Transverse colon (tissue), 3 donors: ENCODE results near the gene KLHL29.

Source experiments
- EP300 ChIP-seq: sonication (generic); formaldehyde crosslinking; IDR thresholded peaks from one replicate; pipeline ENCODE4 v1.6.1; 2017; ENCODE audit warnings: antibody characterized with exemption, low read depth
- TF ChIP-seq, protein P1 (sequence below), 5 experiments: fragments of 200-600 bp in 3 of 5; fragments of 450-650 bp in 2 of 5; sonication (generic) in 3 of 5; IDR thresholded peaks; 1 replicate in 2 of 5; 2 replicates in 3 of 5; pipeline ENCODE4 v1.5.1; 2016 to 2017; ENCODE audit warnings: antibody characterized with exemption in 5 of 5, inconsistent platforms in 3 of 5, mild to moderate bottlenecking in 2 of 5, moderate library complexity in 1 of 5

DNA sequence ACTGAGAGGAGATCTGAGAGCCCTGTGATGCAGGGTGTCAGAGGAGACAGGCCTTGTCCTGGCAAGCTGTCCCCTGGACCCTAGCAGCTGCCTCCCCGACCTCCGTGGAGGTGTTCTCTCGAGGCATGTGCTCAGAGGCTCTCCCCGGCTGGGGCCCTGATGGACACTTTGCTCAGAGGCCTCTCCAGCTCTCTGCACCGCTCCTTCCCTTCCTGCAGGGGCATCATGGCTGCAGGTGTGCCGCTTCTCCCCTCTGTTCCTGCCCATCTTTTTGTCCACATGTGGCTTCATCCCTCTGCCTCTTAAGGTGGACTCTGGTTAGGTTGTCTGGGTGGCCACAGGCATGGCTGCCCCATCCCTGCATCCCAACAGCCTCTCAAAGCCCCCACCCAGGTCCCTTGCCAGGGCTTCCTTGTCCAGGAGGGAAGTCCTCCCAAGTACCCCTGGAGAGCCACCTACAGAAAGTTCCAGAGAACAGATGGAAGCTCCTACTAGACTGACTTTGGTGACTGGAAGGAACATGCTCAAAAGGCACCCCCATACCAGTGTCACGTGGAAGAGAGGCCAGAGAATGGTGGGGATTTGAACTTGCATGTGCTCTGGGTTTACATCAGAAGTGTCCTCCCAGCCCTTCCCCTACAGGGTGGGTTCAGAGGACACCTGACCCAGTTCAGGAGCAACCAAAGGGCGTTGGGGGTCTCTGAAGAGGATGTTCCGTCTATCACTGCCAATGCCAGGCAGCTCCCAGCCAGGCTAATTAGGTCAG, 120.4 kb downstream of the KLHL29 start:
- TF ChIP-seq, protein P1, sequence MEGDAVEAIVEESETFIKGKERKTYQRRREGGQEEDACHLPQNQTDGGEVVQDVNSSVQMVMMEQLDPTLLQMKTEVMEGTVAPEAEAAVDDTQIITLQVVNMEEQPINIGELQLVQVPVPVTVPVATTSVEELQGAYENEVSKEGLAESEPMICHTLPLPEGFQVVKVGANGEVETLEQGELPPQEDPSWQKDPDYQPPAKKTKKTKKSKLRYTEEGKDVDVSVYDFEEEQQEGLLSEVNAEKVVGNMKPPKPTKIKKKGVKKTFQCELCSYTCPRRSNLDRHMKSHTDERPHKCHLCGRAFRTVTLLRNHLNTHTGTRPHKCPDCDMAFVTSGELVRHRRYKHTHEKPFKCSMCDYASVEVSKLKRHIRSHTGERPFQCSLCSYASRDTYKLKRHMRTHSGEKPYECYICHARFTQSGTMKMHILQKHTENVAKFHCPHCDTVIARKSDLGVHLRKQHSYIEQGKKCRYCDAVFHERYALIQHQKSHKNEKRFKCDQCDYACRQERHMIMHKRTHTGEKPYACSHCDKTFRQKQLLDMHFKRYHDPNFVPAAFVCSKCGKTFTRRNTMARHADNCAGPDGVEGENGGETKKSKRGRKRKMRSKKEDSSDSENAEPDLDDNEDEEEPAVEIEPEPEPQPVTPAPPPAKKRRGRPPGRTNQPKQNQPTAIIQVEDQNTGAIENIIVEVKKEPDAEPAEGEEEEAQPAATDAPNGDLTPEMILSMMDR (IDR thresholded peaks at IDR 0.05), result no peak
- TF ChIP-seq EP300, result no peak
